Measurements from ENCODE around the gene UBL5. TPM values are rescaled to one million over a fixed set of nuclear protein-coding genes. Genes with fewer than 3 reads are reported as not detected.
"Not testable (repeated sequence)": the region's sequence is repeated elsewhere in the genome, so short reads cannot be mapped to it uniquely, and the experiment has no call there.

Gene UBL5
- total RNA-seq, 2 donors from 2014 or later = 280 to 315 TPM

- DNase-seq (no peak), ATAC-seq (no peak)
- intact Hi-C loops (cut with DNase I, micrococcal nuclease) = no loop called here
These were observed 25.7 kb upstream of the UBL5 start for GRCh38 chr19:9801976-9802375.

GRCh38 chr19:9806803-9807202 is 20.9 kb upstream of the UBL5 start:
- ATAC-seq = no peak
- DNase-seq = no peak
- intact Hi-C loops (cut with DNase I, micrococcal nuclease) = no loop called here

- intact Hi-C loops (cut with DNase I, micrococcal nuclease) = no loop called here
- DNase-seq (no peak), ATAC-seq (no peak)
These were observed 18.6 kb upstream of the UBL5 start for GRCh38 chr19:9808855-9809824.

- no peak for DNase-seq
- intact Hi-C loops (cut with DNase I, micrococcal nuclease) = no loop called here
- ATAC-seq = no peak
These were observed 16.6 kb upstream of the UBL5 start for GRCh38 chr19:9811139-9811538.

- intact Hi-C loops (cut with DNase I, micrococcal nuclease) = no loop called here
- ATAC-seq (no peak), DNase-seq (no peak)
These were observed 9.5 kb upstream of the UBL5 start for GRCh38 chr19:9818175-9818733.

GRCh38 chr19:9818734-9819595 is 8.8 kb upstream of the UBL5 start, which contains the start of gene FBXL12:
FBXL12 (minus strand) TSS chr19:9819079; CDS start chr19:9818813, 266 bp downstream.
- DNase-seq = peak; percentile 100
- peak; percentile 84 for ATAC-seq
- intact Hi-C loops (cut with DNase I, micrococcal nuclease) = no loop called here

- intact Hi-C loops (cut with DNase I, micrococcal nuclease) = no loop called here
These were observed 8.2 kb upstream of the UBL5 start for GRCh38 chr19:9819596-9819909.

GRCh38 chr19:9820034-9820433 is 7.7 kb upstream of the UBL5 start:
- ATAC-seq; intact Hi-C loops (cut with DNase I, micrococcal nuclease): not testable (repeated sequence)
- DNase-seq = peak in 1 of 2 donors; percentile 24

More at GRCh38 chr19:9819596-9819909, 8.2 kb upstream of the UBL5 start:
- DNase-seq = no peak
- ATAC-seq = no peak

GRCh38 chr19:9823816-9824215 is 3.9 kb upstream of the UBL5 start:
- intact Hi-C loops (cut with DNase I, micrococcal nuclease) = no loop called here
- DNase-seq (no peak), ATAC-seq (no peak)

- ATAC-seq = no peak
- intact Hi-C loops (cut with DNase I, micrococcal nuclease) = no loop called here
- no peak for DNase-seq
These were observed 889 bp downstream of the UBL5 start for GRCh38 chr19:9828551-9829063.

GRCh38 chr19:9834307-9834725 is 6.6 kb downstream of the UBL5 start:
- DNase-seq (no peak), ATAC-seq (no peak)
- intact Hi-C loops (cut with DNase I, micrococcal nuclease) = no loop called here

- peak; percentile 97 for ATAC-seq
- peak; percentile 99 to 100 for DNase-seq
- intact Hi-C loops (cut with DNase I, micrococcal nuclease) = no loop called here
These were observed 7.2 kb downstream of the UBL5 start, which contains the start of gene PIN1 for GRCh38 chr19:9834726-9835506. PIN1 (plus strand) TSS chr19:9835318; CDS start chr19:9835345, 27 bp downstream.

GRCh38 chr19:9835507-9835949 is 7.8 kb downstream of the UBL5 start:
- DNase-seq (peak in 1 of 2 donors; percentile 34), ATAC-seq (peak; percentile 16)
- intact Hi-C loops (cut with DNase I, micrococcal nuclease) = no loop called here

GRCh38 chr19:9836021-9836420 is 8.3 kb downstream of the UBL5 start:
- intact Hi-C loops (cut with DNase I, micrococcal nuclease) = no loop called here
- DNase-seq (no peak), ATAC-seq (no peak)

GRCh38 chr19:9838324-9838723 is 10.6 kb downstream of the UBL5 start:
- intact Hi-C loops (cut with DNase I, micrococcal nuclease) = no loop called here
- DNase-seq (no peak), ATAC-seq (no peak)

GRCh38 chr19:9839415-9839814 is 11.7 kb downstream of the UBL5 start:
- DNase-seq = no peak

GRCh38 chr19:9842834-9843625 is 15.3 kb downstream of the UBL5 start:
- intact Hi-C loops (cut with DNase I, micrococcal nuclease) = no loop called here
- DNase-seq (no peak), ATAC-seq (no peak)

More at GRCh38 chr19:9839415-9839814, 11.7 kb downstream of the UBL5 start:
- no peak for ATAC-seq
- intact Hi-C loops (cut with DNase I, micrococcal nuclease) = no loop called here

Measured in left colon (tissue), 2 donors.